ENCODE results near the gene CXCL10. TPM values are rescaled to one million over a fixed set of nuclear protein-coding genes. Genes with fewer than 3 reads are reported as not detected.

CXCL10 gene
- total and polyA plus RNA-seq, 10 of the 15 experiments (the other 5 are each of a cell fraction or from before 2014, with no cell fraction given): 0.46 to 19.5 (median 2.6) TPM

- DNase-seq (ENCODE audit: low read depth, low spot score): peak; percentile 74
- POLR2A ChIA-PET: interaction anchor here (0.9 to 1.6 kb wide), 3 partner anchors 37 to 65 kb away, joined by 4 to 8 read pairs (median 5); partner anchors contain the start of gene SDAD1
- H3K27ac ChIP-seq (ENCODE audit: control insufficient read depth, insufficient read depth): no peak overlapping the region
- TF ChIP-seq ASH2L (IDR thresholded peaks at IDR 0.05; ENCODE audit: borderline replicate concordance, low read depth) (no peak), TBL1XR1 (IDR thresholded peaks at IDR 0.05; ENCODE audit: low read depth, low read length) (no peak; the same call in 1 of the 2 replicates), E2F4 (IDR thresholded peaks at IDR 0.05; ENCODE audit: low read depth, low read length) (no peak), POLR2A (IDR thresholded peaks at IDR 0.05; ENCODE audit: low read depth, low read length) (no peak), STAT1 (conservative IDR thresholded peaks at IDR 0.05) (no peak), BMI1 (IDR thresholded peaks at IDR 0.05; ENCODE audit: borderline replicate concordance) (peak; percentile 69), CEBPZ (IDR thresholded peaks at IDR 0.05; ENCODE audit: low read depth, low read length) (no peak), POLR2AphosphoS5 (IDR thresholded peaks at IDR 0.05; ENCODE audit: low read length) (no peak), SUZ12 (IDR thresholded peaks at IDR 0.05; ENCODE audit: unreplicated experiment) (no peak), SREBF2 (IDR thresholded peaks at IDR 0.05; ENCODE audit: low read length) (no peak), SPI1 (IDR thresholded peaks at IDR 0.05; ENCODE audit: borderline replicate concordance, insufficient read depth, low read depth, low read length) (0 out of 2 replicates have a peak, but pooled peaks have one; percentile 34), ZNF217 (IDR thresholded peaks at IDR 0.05) (peak; percentile 92), ZBED1 (IDR thresholded peaks at IDR 0.05; ENCODE audit: borderline replicate concordance) (peak; percentile 42; the same call in 1 of the 2 replicates), JUNB (IDR thresholded peaks at IDR 0.05) (peak; percentile 95), LARP7 (IDR thresholded peaks at IDR 0.05) (no peak)
- TF ChIP-seq, protein P1, sequence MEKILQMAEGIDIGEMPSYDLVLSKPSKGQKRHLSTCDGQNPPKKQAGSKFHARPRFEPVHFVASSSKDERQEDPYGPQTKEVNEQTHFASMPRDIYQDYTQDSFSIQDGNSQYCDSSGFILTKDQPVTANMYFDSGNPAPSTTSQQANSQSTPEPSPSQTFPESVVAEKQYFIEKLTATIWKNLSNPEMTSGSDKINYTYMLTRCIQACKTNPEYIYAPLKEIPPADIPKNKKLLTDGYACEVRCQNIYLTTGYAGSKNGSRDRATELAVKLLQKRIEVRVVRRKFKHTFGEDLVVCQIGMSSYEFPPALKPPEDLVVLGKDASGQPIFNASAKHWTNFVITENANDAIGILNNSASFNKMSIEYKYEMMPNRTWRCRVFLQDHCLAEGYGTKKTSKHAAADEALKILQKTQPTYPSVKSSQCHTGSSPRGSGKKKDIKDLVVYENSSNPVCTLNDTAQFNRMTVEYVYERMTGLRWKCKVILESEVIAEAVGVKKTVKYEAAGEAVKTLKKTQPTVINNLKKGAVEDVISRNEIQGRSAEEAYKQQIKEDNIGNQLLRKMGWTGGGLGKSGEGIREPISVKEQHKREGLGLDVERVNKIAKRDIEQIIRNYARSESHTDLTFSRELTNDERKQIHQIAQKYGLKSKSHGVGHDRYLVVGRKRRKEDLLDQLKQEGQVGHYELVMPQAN (conservative IDR thresholded peaks at IDR 0.05): no peak
- TF ChIP-seq, protein P2, sequence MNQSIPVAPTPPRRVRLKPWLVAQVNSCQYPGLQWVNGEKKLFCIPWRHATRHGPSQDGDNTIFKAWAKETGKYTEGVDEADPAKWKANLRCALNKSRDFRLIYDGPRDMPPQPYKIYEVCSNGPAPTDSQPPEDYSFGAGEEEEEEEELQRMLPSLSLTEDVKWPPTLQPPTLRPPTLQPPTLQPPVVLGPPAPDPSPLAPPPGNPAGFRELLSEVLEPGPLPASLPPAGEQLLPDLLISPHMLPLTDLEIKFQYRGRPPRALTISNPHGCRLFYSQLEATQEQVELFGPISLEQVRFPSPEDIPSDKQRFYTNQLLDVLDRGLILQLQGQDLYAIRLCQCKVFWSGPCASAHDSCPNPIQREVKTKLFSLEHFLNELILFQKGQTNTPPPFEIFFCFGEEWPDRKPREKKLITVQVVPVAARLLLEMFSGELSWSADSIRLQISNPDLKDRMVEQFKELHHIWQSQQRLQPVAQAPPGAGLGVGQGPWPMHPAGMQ (IDR thresholded peaks at IDR 0.05; ENCODE audit: borderline replicate concordance): no peak
These were observed 31.7 kb upstream of the CXCL10 start for GRCh38 chr4:76055016-76055415.

More at GRCh38 chr4:76055016-76055415, 31.7 kb upstream of the CXCL10 start:
- Histone ChIP-seq H3K79me2 (ENCODE audit: control insufficient read depth, insufficient read depth, low read length) (no peaks in the 10 kb centered on the region), H3K4me2 (ENCODE audit: control insufficient read depth, insufficient read depth) (peak overlapping the region; percentile 38; the same call in 1 of the 2 replicates), H3K4me3 (no peak overlapping the region; the same call in 1 of the 2 replicates), H2AFZ (ENCODE audit: control insufficient read depth, low read depth, low read length) (no peak overlapping the region), H3K27me3 (replicated peaks in 1 of 2; ENCODE audit: control insufficient read depth in 2 of 2, insufficient read depth in 2 of 2, low read length in 1 of 2) (peaks cover 0 to 2% of the 10 kb centered on the region in 2 experiments; a peak in 2 of 4 replicates), H3K9me3 (replicated peaks; ENCODE audit: control insufficient read depth, insufficient read depth, low read length) (no peaks in the 10 kb centered on the region), H3K4me1 (ENCODE audit: control insufficient read depth, insufficient read depth, low read length) (peaks cover 29% of the 10 kb centered on the region), H3K9ac (ENCODE audit: control insufficient read depth, insufficient read depth, low read length) (no peak overlapping the region), H3K36me3 (ENCODE audit: control insufficient read depth in 2 of 2, insufficient read depth in 2 of 2, low read length in 1 of 2) (no peaks in the 10 kb centered on the region), H4K20me1 (ENCODE audit: control insufficient read depth, insufficient read depth) (no peaks in the 10 kb centered on the region)
- ChIA-PET RAD21 (ENCODE audit: unreplicated experiment) (interaction anchor here (0.9 to 3.2 kb wide), 6 partner anchors 12 to 58 kb away, joined by 3 to 24 read pairs (median 4); no protein-coding TSS in a partner anchor), CTCF (interaction anchor here (1.0 to 4.1 kb wide), 10 partner anchors 9 to 159 kb away, joined by 3 to 46 read pairs (median 4); partner anchors contain the start of genes CXCL11 and SDAD1), SMC1A (ENCODE audit: uncharacterized antibody, unreplicated experiment) (interaction anchor here (0.9 to 2.9 kb wide), 12 partner anchors 8 to 139 kb away, joined by 3 to 26 read pairs (median 6); partner anchors contain the start of genes CXCL10 and CXCL11)
- WGBS (ENCODE audit: insufficient coverage, insufficient replicate concordance, low lambda C conversion rate, missing lambda C conversion rate): 8% methylated on average over 2 of the region's 2 CpGs
- intact Hi-C loops (cut with micrococcal nuclease; ENCODE audit: unreplicated experiment) (loop anchor here (5.0 kb wide), 1 partner anchor 43 kb away; no protein-coding TSS in a partner anchor), in situ Hi-C loops (cut with MboI) (no loop called here)
- FAIRE-seq (peak; percentile 79), ATAC-seq (peak; percentile 98)
- no TSS peak for BruUV-seq (replicated peaks)

Data from GM12878 (cell line).